Epithelial cell of proximal tubule (primary cell): ENCODE measurements around the gene BAHD1. TPM values are rescaled to one million over a fixed set of nuclear protein-coding genes. Genes with fewer than 3 reads are reported as not detected.

Experiments used
- DNase-seq: peaks from one replicate; pipeline ENCODE4 v3.0.0-alpha.2; 2011; ENCODE audit warnings: low read depth
- H3K4me3 ChIP-seq: 2 replicates; pipeline ENCODE4 v1.5.1; 2011; ENCODE audit warnings: low read depth, mild to moderate bottlenecking, low read length
- CTCF ChIP-seq: conservative IDR thresholded peaks from 2 replicates; pipeline ENCODE4 v1.5.1; 2012; ENCODE audit warnings: low read depth, mild to moderate bottlenecking, low read length
- total RNA-seq: library from RNA; depleted of rRNA; stranded (reverse); fragments of >200 nt; gene quantifications from 2 replicates; pipeline ENCODE4 v1.2.3, GENCODE V29; 2015

Gene BAHD1
- total RNA-seq, 1 donor from 2014 or later = 14.0 TPM

- no peak for TF ChIP-seq CTCF
- peak overlapping the region; percentile 76 for H3K4me3 ChIP-seq
- no peak for DNase-seq
Measured at GRCh38 chr15:40439461-40439959, 1.2 kb upstream of the BAHD1 start.

- no peak for DNase-seq
Measured at GRCh38 chr15:40439960-40440742, 602 bp upstream of the BAHD1 start.

GRCh38 chr15:40441565-40442531 is 1.1 kb downstream of the BAHD1 start:
- DNase-seq = no peak
- TF ChIP-seq CTCF = peak; percentile 6
- H3K4me3 ChIP-seq = peak overlapping the region; percentile 76

More at GRCh38 chr15:40439960-40440742, 602 bp upstream of the BAHD1 start:
- H3K4me3 ChIP-seq = peak overlapping the region; percentile 76
- no peak for TF ChIP-seq CTCF

- DNase-seq = no peak
- no peak for TF ChIP-seq CTCF
Measured at GRCh38 chr15:40443255-40443654, 2.5 kb downstream of the BAHD1 start.

GRCh38 chr15:40443846-40444245 is 3.1 kb downstream of the BAHD1 start:
- no peak for TF ChIP-seq CTCF
- no peak for DNase-seq
- H3K4me3 ChIP-seq = no peak overlapping the region

More at GRCh38 chr15:40443255-40443654, 2.5 kb downstream of the BAHD1 start:
- no peak overlapping the region for H3K4me3 ChIP-seq

GRCh38 chr15:40444736-40445135 is 4.0 kb downstream of the BAHD1 start:
- H3K4me3 ChIP-seq = no peak overlapping the region
- no peak for DNase-seq
- no peak for TF ChIP-seq CTCF
